HG03097 (cell line): ENCODE measurements around the gene CALR.
A peak's percentile ranks its signal among the peaks of the same experiment; 100 is the strongest.
"Not testable (repeated sequence)": the region's sequence is repeated elsewhere in the genome, so short reads cannot be mapped to it uniquely, and the experiment has no call there.

Experiments
- ATAC-seq: cut with Tn5 transposase; IDR thresholded peaks from one replicate; pipeline ENCODE4 v1.9.1; 2021; ENCODE audit not compliant: unreplicated experiment, low FRiP score

CALR gene

GRCh38 chr19:12937927-12938778 lies at the start of gene CALR:
CALR (plus strand) TSS chr19:12938609; CDS start chr19:12938680, 71 bp downstream.
- peak; percentile 87 for ATAC-seq

- not testable (repeated sequence) for ATAC-seq
Measured at GRCh38 chr19:12890299-12890786, 48.1 kb upstream of the CALR start.

GRCh38 chr19:12890787-12891552 lies 47.4 kb upstream of the CALR start, which contains the start of gene GCDH:
GCDH (plus strand) TSS chr19:12891160; CDS start chr19:12891305, 145 bp downstream.
- peak; percentile 83 for ATAC-seq

DNA sequence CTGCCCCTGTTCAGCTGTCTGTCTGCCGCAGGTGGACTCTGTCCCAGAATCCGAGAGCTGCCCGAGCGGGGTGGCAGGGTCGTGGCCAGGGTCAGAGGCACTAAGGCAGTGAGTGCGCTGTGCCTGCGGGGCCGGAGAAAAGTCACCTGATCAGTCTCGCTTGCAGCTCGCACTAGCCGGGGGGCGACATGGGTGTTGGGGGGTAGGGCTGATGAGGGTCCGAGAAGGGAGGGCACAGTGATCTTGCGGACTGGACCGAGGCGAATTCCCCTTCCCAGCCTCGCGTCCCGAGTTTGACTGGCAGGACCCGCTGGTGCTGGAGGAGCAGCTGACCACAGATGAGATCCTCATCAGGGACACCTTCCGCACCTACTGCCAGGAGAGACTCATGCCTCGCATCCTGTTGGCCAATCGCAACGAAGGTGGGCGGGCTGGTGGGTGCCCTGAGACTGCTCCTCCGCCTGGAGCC lies 46.8 kb upstream of the CALR start:
- no peak for ATAC-seq

GRCh38 chr19:12893582-12893981 lies 44.8 kb upstream of the CALR start:
- no peak for ATAC-seq

GRCh38 chr19:12896460-12896859 lies 41.9 kb upstream of the CALR start:
- ATAC-seq: no peak

- ATAC-seq: peak; percentile 65
Measured at GRCh38 chr19:12899891-12900518, 38.4 kb upstream of the CALR start.

GRCh38 chr19:12907166-12907565 lies 31.2 kb upstream of the CALR start:
- no peak for ATAC-seq

DNA sequence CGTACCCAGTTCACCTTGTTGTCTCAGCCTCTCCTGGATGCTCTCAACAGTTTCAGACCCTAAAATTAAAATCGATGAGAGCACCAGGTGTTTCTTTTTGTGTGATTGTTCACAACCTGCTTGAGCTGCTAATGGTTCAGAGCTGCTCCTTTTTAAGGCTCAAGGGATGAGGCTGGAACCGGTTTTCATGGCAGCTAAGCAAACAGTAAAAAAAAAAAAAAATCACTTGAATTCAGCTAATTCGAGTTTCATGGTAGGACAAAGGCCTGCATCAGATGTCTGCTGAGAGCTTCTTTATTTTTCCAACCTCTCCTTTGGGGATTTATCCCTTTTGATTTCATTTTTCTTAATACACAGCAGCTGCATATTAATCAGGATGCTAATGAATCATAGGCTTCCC lies 25.8 kb upstream of the CALR start:
- ATAC-seq: no peak

DNA sequence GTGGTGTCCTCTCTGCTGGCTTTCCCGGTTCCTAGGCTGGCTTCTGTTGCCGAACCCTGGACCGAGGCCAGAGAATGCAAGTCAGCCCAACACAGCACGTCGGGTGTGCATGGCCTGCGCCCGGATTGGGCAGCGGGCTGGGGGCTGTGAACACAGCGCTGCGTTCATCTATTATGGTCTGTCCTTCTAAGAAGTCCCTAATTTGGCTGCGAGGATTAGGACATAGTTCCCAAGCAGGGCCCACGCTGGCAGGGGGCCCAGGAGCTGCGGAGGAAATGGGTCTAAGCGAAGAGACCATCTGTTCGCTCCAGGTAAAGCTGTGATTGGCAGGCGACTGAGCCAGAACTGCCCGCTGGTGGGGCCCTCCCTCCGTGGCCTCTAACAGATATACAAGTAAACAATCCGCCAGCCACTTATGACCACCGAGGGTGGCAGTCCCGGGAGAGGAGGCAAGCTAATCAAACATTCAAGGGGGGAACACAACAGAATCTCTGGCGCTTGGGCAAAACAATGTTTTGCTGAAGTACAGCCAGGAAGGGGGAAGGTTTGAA lies 25.3 kb upstream of the CALR start:
- no peak for ATAC-seq

DNA sequence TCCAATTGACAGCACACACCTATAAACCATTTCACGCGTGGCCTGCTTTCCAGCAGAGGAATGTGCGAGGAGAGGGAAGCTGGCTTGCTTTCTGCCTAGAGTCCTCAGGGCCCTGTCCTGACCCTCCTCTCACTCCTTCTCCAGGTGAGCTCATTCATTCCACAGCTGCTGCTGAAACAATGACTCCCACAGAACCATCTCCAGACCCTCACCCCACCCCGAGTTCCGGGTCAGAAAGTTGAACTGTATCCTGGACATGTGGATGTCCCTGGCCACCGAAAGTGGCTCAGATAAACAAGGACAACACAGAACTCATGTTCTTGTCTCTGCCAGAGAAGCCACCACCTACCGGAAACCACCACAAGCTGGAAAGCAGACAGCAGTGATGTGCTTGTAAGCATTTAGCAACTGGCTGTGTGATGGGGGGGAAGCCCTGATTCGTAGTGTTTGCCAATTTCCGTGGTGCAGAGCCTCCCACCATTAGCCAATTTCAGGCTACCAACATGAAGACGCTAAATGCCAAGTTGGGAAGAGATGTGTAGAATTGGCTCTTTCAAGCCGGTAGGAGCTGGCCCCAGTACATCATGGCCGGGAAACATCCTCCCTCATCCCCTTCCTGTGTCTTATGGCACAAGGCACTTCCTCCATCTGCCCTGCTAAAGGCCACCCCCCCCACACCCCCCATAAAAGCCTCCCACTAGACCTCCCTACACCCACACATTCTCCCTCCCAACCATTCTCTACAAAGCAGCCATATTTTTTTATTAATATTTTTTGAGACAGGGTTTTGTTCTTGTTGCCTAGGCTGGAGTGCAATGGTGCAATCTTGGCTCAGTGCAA lies 24.3 kb upstream of the CALR start:
- ATAC-seq: no peak

GRCh38 chr19:12915860-12916259 lies 22.5 kb upstream of the CALR start:
- not testable (repeated sequence) for ATAC-seq

DNA sequence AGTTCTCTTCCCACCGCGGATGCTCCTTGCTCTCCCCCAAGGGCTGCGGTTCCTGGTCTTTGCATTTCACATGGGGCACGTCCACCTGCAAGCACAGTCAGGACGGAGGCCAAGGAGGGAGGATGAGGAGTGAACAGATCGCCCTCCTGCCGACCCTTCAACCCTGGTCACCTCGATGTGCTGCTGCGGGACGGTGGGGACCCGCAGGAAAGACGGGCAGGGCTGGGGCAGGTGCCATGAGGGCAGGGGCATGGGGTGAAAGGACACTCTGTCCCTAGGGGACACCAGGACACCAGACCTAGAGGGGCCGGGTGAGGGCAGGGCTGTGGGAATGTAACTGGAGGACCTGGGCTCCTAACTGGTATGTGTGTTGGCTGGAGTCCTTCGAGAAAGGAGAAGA lies 20.2 kb upstream of the CALR start:
- no peak for ATAC-seq

DNA sequence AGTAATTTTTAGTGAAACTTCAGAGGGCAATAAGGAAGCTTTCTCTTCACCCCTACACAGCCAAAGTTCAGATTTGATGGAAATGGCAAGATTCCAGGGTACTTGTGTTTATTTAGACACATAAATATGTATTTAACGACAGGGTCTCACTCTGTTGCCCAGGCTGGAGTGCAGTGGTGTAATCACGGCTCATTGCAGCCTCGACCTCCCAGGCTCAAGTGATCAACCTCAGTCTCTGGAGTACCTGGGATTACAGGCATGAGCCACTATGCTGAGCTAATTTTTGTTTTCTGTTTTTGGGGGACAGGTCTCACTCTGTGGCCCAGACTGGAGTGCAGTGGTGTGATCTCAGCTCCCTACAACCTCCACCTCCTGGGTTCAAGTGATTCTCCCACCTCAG lies 17.4 kb upstream of the CALR start:
- no peak for ATAC-seq

DNA sequence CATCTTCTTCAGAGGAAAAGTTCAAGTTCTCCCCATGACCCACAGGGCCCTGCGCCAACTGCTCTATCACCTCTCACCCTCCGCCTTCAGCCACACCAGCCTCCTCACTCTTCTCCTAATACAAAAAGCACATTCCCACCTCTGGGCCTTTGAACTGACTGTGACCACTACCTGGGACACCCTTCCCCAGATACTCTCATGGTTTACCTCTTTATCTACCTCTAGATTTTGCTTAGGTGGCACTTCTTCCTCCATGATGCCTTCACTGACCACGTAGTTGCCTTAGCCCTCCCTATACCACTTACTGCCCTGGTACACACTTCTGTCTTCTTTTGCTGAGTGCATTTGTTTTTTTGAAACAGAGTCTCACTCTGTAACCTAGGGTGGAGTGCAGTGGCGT lies 15.4 kb upstream of the CALR start:
- no peak for ATAC-seq

DNA sequence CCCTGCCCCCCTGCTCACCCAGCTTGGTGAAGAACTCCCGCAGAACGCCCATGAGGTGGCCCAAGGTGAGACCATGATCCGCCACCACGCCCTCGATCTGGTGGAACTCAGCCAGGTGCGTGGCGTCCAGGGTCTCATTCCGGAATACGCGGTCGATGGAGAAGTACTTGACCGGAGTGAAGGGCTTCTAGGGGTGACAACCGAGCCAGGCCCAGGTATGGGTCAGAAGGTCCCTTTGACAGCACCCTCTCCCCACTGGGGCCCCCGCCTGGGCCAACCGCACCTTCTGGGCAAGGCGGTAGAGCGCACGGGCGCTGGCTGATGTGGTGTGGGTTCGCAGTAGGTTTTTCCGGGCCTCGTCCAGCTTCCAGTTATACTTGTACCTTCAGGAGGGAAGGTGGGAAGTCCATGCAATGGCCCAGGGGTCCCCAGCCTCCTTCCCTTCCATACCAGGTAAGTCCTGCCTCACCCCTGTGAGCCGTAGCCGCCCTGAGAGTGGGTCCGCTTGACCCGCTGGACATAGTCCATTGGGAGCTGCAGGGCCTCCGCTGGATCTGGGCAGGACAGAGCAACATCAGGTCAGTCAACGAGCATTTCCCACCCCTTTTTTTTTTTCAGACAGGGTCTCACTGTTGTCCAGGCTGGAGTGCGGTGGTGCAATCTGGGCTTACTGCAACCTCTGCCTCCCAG lies 13.6 kb upstream of the CALR start:
- no peak for ATAC-seq

DNA sequence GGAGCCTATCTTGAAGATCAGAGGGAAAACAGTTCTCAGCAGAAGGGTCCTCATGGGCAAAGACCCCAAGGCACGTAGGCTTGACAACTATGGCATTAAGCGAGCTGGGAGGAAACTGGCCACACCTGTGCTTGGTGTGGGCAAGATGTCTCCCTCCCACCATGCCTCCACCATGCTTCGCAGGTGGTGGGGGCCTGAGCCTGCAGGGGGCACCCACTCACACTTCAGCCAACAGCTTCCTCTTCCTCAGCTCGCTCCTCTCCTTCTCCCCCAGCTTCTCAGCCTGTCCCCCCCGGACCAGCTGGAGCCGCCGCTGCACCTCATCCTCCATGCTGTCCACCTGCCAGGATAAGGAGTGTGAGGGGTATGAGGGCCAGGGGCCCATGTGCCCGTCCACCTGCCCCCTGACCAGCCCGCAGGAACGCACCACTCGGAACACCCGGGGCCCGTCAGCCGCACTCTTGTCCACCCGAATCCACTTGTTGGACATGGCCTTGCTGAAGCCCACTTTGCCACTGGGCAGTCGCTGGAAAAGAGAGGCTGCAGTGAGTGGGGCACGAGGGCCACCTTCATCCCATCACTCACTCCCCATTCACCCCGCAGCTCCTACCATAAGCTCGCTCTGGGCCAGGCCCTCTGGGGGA lies 8.3 kb upstream of the CALR start:
- ATAC-seq: no peak

DNA sequence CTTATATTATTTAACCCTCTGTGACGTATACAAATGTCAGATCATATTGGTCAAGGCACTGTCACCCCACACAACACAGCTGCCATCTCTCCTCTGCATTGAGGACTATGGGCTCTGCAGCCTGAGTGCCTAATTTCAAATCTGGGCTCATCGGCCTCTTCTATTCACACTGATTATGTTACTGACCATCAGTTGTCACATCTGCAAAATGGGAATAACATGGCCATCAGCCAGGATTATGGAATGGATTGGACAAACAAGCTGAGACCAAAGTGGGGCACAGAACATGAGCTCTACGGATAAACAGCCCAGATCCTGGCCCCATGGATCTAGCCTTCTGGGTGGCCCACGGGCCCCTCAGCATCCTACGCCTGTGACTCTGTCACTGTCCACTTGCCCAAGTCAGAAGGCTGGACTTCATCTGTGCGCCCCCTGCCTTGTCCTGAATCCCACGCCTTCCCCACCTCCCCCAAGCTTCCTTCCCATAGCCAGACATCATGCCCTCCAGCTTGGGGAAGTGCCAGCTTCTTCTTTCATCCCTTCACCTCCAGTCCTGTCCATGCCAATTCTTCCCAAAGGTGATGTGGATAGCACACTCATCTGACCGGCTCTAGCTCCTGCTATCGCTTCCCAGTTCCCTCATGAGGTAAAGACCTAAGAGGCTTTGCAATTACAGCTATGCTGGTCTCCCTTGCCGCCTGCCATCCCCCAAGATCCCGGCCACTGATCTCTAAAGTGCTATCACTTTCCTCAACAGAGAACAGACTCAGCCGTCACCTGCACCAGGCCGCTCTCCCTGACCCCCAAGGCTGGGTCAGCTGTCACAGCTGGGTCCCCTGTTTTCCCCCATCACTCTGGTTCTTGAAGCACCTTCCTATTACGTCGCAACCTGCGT lies 5.8 kb upstream of the CALR start:
- ATAC-seq: no peak
